Ramos (cell line): ENCODE data around the gene WIZ.

Experiments used
- in situ Hi-C: fragments of 300-500 bp; cut with MboI; formaldehyde crosslinking; loops from one replicate; pipeline ENCODE4 v1.14.3; 2022; ENCODE audit warnings: low sequenced_read_pairs; ENCODE audit not compliant: unreplicated experiment

WIZ gene

GRCh38 chr19:15431396-15432017, 18.2 kb downstream of the WIZ start:
- in situ Hi-C loops: no loop called here

- in situ Hi-C loops: no loop called here
Measured at GRCh38 chr19:15430526-15431120, 19.1 kb downstream of the WIZ start.

- in situ Hi-C loops: no loop called here
Measured at GRCh38 chr19:15429825-15430467, 19.8 kb downstream of the WIZ start.

GRCh38 chr19:15428956-15429824, 20.6 kb downstream of the WIZ start:
- in situ Hi-C loops: no loop called here

GRCh38 chr19:15427991-15428471, 21.7 kb downstream of the WIZ start:
- in situ Hi-C loops: no loop called here

- in situ Hi-C loops: no loop called here
Measured at GRCh38 chr19:15427350-15427700, 22.4 kb downstream of the WIZ start.

- in situ Hi-C loops: no loop called here
Measured at GRCh38 chr19:15426485-15427349, 23.0 kb downstream of the WIZ start.

GRCh38 chr19:15425321-15425950, 24.3 kb downstream of the WIZ start:
- in situ Hi-C loops: no loop called here

GRCh38 chr19:15424692-15425272, 25.0 kb downstream of the WIZ start:
- in situ Hi-C loops: no loop called here

- in situ Hi-C loops: no loop called here
Measured at GRCh38 chr19:15424121-15424520, 25.6 kb downstream of the WIZ start.

GRCh38 chr19:15423130-15423529, 26.6 kb downstream of the WIZ start:
- in situ Hi-C loops: no loop called here

GRCh38 chr19:15422296-15423075, 27.3 kb downstream of the WIZ start:
- in situ Hi-C loops: no loop called here

GRCh38 chr19:15421721-15422260, 28.0 kb downstream of the WIZ start:
- in situ Hi-C loops: no loop called here

- in situ Hi-C loops: no loop called here
Measured at GRCh38 chr19:15421136-15421695, 28.5 kb downstream of the WIZ start.

- in situ Hi-C loops: loop anchor here (5.0 kb wide), 1 partner anchor 138 kb away; no protein-coding TSS in a partner anchor
Measured at GRCh38 chr19:15419413-15420025, 30.2 kb downstream of the WIZ start.

- in situ Hi-C loops: loop anchor here (5.0 kb wide), 1 partner anchor 139 kb away; no protein-coding TSS in a partner anchor
Measured at GRCh38 chr19:15418579-15419412, 31.0 kb downstream of the WIZ start, which contains the start of gene AKAP8L. Gene AKAP8L (minus strand): TSS chr19:15418988. CDS start chr19:15418923, 65 bp downstream.
